HCEC 1CT (cell line): ENCODE results near the gene CRIM1.
A peak's percentile ranks its signal among the peaks of the same experiment; 100 is the strongest.

Source experiments
- DNase-seq: peaks from one replicate; pipeline ENCODE4 v3.0.0-alpha.2; 2017

CRIM1 gene

DNA sequence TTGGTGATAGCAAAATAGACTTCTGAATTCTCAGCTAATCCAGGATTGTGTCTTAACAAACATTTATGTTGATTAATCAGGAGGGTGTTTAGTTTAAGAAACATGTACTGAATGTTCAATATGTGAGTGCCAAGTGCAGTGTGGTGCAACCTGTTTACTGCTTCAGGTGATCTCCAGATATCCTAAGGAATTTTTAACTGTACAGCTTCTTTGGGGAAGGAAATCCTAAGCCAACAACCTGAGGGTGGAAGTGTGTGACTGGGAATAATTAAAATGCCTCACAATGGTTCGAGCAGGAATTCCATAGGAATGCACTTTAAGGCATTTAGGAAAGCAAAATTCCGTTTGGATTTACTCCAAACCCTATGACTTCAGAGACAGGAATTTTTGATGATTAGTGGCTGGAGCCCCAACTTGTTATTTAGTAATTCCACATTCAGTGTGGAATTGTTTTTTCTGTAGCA is 16.4 kb downstream of the CRIM1 start:
- DNase-seq: peak; percentile 92

DNA sequence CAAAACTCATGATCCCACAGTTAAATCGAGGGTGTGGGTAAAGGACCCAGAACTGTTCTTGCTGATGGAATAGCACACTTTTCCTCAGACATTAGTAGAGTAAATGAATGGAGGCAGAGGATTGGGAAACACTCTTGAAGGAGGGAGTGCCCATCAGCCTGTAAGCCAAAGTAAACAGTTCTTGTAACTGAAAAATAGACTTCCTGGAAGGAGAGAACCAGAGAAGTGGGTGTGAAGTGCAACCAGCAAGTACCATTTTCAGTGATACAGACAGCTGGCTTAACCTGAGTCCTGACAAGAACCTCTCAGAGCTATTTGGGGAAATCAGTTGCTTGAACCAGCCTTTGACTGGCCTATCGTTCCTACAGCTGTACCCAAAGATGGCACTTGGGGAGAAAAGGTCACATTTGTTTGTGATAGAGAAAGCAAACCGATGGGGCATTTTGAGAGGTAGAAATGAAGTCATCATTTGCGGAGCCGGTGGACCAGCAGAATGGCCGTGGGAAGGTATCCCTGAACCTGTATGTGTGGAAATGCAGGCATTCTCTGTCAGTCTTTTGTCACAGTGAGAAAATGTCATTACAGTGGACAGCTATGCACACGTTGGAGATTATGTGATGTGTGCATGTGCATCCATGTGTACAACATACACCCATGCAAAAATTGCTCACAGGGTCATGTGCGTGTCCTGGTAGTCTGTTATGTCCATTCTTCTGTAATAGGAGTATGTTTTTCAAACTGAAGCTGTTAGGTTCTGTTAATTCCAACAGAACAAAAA is 17.8 kb downstream of the CRIM1 start:
- DNase-seq: peak; percentile 74

DNA sequence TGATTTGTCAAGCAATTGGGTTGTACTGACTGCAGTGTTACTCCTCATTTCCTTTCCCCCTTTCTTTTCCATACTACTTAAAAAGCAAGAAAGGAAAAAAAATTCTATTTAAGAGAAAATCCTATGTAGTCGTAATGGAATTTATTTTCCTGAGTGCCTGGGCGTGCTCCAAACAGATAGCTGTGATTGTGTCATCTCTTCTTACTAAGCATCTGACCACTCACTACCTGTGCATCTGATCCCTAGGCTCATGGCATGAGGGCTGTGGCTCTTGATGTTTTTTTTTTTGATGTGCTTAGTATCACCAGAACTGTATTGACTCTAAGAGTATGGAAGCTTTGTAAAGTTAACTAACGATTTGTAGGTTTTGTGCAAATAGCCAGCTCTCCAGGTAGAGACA is 19.0 kb downstream of the CRIM1 start:
- DNase-seq: no peak

DNA sequence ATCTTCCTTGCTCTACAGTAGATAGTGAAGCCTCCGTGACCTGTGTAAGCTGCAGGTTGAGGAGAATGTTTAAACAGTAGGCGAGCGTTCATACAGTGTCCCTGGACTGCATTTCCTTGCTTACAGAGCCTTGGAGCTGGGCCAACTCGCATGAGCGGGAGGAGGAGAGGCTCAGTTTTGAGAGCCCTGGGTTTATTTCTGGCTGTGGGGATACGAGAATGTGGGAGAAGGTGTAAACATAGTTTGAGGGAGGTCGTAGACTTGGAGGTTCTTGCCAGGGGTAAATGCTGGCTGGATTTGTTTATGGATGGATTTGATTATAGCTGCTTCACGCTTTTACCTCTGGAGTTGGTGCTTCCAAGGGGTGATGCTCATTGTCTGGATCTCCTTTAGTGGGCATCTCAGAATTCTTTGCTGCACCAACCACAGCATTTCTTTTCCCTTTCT is 20.8 kb downstream of the CRIM1 start:
- peak; percentile 72 for DNase-seq

DNA sequence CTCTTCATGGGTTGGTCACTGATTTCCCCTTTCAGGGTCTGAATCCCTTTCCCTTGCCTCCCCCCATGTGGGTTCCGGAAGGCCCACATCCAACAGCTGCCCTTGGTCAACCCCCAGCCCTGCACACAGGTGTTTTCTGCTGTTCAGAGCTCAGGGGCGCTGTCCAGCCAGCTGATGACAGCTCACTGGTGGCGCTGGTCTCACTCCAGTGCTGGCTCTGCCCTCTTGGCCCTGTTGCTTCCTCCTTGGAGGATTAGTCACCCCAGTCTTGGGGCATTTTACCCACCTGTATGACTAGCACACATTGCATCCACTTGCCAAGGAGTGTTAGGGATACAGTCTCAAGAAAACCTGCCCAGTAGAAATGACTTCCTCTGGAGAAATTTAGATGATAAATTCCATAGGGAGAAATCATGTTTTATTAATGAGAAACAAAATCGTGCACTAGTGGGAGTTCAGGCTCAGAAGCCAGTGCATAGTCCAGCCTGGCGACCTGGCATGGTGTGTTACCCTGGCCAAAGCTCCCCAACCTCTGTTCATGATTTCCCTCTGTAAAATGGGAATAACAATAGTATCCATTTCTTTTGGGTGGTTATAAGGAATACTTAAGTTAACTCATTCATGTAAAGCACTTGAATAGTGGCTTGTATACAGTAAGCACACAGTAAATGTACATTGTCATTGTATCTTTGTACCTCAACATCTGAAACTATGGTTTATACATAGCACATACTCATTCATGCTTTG is 21.6 kb downstream of the CRIM1 start:
- DNase-seq: no peak

DNA sequence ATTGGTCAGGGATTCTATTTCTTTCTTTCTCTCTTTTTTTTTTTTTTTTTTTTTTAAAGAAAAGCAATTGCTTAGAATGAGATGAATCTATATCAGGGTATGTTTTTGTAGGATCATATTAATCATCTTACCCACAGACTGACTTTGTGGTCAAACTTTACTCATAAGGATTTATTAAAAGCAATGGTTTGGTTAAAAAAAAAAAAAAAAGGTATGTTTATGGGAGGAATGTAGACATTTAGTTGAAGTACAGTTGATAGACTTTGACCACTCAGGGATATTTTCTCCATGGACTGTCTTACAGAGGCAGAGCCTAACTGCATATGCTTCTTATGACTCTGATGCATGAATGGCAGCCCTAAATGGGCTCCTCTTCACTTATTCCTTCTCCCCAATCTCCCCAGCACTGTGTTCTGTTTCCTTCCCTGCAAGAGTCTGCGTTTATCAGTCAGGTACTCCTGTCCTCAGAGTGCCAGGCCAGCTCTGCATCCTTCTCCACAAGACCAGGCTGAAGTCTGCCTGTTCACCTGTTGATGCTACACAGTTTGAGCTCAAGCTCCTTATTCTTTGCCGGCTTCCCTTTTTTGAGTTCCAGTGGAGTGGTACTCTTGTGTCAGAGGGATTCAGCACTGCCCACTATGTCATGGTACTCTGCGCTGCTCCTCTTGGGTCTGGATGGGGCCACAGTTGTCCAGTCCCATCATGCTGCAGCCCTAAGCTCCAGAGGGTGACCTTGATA is 24.3 kb downstream of the CRIM1 start:
- peak; percentile 76 for DNase-seq

DNA sequence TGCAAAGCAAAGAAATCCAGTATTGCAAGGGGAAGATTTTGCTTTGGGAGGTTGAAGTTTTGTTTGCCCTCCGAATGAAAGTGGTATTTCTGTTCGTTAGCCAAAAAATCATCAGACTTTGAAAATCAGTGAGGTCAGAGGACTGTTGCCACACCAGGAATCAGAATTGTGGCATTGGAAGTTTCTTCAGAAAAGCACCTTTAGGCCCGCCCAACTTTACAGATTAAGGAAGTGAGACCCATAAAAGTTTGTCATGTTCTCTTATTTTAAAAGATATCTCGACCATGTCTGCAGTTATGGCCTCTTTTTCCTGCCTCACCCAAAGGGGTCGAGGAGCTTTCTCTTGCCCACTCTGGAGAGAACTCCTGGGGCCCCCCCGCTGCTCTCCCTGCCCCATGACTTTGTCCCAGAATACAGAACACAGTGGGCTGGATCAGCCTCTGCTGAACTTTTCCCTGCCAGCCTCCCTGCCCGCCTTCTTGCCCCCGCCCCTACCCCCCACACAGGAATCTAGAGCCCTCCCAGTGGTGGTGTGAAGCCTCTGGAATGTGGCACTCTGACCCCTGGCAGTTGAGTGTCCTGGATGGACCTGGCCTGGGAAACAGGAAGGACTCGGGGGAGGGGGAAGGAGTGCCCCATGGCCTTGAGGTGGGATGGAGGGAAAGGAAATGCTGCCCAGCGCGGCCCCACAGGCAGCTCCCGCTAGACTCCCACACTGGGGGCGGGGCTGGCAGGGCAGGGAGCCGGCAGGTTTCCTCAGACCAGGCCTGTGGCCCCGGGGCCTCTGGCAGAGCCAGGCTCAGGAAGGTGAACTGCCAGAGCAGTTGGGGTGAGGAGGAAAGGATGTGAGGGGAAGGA is 25.3 kb downstream of the CRIM1 start:
- peak; percentile 41 for DNase-seq

DNA sequence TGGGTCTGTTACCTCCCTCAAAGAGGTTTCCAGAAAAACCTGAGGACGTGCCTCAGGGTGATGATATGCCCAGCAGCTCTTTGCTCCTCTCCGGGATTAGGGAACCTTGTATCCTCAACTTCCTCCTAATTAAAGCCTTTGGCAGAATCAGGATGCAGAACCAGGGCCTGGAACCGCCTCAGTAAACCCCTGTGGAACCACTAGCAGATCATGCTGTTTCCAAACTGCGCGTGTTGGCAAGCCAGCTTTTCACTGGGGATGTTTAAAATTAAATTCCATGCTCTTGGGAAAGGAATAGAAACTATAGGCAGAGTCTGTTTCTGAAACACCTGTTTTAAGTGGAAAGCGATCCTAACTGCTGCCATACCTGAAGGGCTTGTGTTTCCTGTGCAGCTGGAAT is 26.4 kb downstream of the CRIM1 start:
- DNase-seq: no peak

DNA sequence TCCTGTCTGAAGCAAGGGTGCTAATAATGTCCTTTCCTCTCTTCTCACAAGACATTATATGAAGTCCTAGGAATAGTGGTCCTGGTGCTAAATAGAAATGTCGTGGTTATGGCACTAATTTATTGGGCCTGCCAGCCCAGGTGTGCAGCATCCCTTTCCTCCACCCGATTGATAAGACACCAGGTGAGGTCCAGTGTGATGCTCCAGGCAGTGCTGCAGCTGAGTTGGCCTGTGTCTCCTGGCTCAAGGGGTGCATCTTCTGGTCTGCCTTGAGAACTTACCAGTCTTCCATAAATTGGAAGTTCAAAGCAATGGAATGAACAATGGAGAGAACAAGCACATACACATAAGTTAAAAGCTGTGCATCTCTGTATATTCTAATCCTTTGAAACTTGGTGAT is 26.9 kb downstream of the CRIM1 start:
- DNase-seq: no peak

DNA sequence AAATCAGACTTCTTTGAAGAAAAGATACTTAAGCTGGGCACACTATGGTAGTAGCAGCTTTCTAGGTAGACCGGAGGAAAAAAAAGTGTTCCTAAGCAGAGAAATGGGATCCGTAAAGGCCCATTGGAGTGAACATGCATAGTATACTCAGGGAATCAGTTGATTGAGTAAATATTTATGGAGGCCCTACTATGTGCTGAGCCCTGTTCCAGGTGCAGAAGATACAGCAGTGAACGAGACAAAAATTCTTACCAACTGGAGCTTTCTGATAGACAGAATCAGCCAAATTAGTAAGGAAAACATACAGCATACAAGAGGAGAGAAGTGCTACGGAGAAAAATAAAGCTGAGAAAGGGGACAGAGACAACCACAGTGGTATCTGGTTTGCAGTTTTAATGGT is 28.1 kb downstream of the CRIM1 start:
- no peak for DNase-seq

DNA sequence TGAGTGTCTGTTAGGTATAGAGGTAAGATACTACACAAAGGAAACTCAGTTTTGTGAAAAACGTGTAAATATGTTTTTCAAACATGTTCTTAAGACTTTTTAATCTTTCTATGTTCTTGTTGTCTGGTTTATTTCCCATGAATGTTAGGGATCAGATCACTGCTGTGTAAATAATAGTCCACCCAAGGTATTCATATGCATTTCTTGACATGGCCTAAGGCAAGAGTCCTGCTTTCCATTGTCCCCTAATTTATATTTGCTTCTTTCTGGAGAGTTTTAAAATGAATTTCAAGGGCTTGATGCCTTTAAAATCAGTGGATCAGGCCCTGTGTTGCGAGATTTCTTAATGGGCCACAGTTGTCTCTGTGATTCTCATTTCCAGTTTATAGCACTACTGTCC is 28.9 kb downstream of the CRIM1 start:
- DNase-seq: no peak

DNA sequence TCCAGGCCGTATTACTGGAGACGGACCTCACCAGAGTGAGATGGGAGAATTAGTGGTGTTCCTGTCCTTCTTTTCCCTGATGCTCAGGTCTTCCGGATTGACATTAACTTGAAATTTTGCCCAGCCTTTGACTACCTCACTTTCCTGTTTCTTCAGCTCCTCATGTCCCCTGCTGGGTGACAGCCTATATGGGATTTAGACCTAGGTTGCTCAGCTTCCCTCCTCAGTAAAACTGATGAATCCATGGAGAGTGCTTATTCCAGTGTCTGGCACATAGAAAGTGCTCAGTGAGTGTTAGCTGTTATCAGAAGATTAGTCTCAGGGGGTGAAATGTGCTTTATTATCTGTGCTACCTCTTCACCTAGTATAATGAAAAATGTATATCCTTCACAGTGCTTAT is 30.0 kb downstream of the CRIM1 start:
- no peak for DNase-seq

DNA sequence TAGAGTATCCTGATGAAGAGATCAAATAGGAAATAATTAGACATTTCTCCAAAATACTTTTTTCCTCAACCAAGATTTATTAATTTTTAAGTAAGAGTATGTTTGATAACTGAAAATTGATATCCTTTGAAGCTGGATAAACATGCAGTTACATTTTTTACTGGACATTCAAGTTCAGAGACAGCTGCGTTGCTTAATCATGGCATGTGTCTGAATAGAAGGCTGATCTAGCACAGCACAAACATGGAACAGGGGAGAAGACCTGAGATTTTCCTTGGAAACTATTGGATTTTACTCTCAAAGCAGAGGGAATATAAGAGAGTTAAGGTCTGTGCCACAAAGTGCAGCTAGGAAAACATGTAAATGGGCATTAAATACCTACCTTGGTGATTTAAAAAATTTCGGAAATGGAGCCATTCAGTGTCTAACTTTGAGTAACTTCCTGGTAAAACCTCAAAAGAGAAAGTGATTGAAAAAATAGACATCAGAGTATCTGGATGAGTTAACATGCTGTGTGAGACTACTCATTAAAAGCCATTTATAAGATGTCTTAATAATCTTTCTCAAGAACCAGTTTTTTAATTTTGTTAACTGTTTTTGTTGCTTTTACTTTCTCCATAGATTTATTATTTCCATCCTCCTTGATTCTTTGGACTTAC is 31.8 kb downstream of the CRIM1 start:
- no peak for DNase-seq

DNA sequence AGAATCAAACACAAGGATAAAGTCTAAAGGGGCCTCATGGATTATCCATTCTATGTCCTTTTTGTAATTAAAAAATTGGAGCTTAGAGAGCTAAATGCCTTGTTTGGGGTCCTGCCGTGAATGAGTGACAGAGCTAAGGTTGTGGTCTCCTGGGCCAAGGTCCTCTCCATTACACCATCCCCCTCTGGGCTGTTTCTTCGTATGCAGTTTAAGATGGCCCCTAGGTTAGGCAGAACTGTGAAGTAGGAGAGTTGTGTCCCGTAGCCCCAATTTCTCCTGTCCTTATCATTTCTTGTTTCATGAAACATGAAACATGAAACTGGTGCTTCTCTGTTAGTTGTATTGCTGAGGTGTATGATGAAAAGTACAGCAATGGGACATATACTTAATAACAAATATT is 32.9 kb downstream of the CRIM1 start:
- no peak for DNase-seq

DNA sequence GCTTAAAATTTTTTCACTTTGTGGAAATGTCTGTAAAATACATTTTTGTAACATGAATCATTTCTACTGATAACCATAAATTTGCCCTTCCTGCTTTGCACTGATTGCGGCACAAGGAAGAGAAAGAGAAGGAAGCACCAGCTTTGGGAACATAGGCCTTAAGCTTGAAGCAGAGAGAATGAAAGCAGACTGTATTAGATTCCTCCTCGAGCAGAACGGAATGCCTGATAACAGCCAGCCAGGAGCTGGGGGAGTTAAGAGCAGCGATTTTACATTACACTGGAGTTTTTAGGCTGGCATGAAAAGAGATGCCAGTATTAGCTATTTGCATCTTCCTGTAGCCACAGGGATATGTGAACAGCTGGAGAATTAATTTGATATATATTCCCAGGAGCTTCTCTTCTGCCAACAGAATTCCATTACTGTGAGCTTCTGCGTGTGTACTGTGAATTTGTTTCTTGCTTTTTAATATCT is 33.5 kb downstream of the CRIM1 start:
- DNase-seq: peak; percentile 49

DNA sequence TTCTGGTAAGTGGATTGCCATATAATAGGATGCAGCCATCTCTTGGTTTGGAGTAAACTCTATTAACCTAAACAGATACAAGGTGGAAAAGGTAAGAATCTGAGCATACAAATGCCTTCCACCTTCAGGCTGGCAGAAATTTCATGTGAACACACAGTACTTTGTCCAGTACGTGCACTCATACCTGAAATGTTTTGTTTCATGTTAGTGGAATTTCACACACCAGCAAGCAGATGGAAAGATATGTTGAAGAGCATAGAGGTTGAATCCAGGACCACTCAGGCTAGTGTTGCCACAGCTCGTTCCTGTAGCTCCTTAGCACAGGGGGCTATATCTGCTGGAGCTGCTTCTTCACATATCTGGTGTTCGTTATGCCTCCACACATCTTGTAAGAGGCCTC is 34.0 kb downstream of the CRIM1 start:
- no peak for DNase-seq

DNA sequence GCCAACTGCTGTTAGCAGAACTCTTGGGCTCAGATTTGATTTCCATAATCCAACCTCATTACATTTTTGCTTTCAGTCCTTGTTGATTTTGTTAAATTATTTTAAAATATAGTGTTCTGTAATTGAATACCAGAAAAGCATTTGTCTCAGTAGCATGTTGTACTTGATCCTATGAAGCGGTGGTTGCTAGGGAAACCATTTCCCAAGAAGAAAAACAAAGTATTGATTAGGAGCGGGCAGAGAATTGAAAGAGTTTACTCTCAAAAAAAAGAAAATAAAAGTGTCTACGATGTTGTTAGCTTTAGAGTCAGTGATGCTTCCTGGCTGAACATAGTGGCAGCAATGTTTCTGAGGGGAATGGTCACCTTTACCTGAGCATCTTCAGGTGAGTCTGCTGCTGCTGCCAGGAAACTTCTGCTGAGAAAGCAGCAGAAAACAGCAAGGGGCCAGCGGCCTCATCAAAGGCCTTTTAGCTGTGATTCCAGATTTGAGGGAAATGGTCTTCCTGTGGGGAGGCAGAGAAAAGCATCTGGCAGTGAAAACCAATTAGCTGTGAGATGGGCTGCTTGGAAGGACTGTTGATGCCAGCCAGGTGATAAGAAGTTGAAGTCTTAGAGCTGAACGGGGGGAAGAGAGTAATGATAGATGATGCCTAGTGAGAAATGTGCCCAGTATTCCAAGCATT is 37.1 kb downstream of the CRIM1 start:
- no peak for DNase-seq

DNA sequence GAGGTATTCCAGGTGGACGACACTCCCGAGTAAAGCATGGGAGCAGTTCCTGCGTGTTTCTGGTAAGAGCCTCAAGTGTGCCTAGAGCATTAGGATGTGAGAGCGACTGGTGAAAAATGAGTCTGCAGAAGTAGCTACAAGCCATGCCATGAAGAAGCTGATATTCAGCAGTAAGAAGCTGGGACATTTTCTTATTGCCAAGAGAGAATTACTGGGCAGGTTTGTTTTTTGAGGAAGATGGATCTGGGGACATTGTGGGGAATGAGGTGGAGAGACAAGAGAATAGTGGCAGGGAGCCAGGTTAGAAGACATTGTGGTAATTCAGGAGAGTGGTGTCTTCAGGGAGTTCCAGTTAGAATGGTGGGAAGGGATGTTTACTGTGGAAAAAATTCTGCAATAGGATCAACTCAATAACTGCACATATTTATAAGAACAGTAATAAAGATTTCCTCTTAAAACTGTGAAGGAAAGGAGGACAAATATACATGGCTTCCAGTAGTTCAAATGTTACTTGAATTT is 38.2 kb downstream of the CRIM1 start:
- no peak for DNase-seq

DNA sequence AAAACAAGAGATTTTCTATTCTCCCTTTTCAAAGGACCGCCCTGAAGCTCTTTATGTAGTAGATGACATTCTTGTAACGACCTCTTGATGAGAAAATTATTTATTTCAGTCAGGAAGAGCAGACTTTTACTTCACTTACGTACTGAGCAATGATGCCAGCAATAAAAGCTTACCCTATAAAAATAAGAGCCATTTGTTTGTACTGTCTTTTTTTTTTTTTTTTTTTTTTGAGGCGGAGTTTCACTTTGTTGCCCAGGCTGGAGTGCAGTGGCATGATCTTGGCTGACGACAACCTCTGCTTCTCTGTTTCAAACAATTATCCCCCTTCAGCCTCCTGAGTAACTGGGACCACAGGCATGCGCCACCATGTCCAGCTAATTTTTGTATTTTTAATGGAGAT is 39.2 kb downstream of the CRIM1 start:
- DNase-seq: no peak

DNA sequence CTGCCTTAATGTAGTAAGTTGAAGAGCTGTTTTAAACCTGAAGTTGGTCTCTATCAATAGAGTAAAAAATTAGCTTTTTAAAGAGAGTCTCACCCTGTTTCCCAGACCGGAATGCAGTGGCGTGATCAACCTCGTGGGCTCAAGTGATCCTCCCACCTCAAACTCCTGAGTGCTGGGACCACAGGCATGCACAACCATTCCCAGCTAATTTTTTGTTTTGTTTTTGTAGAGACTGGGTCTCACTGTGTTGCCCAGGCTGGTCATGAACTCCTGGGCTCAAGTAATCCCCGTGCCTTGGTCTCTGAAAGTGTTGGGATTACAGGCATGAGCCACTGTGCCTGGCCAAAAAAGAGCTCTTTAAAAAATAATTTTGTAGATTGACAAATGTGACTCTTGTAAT is 40.3 kb downstream of the CRIM1 start:
- DNase-seq: no peak
